ENCODE data around the gene PDZD2. TPM values are rescaled to one million over a fixed set of nuclear protein-coding genes. Genes with fewer than 3 reads are reported as not detected.

PDZD2 gene
- total and polyA plus RNA-seq, 2 donors (not counting 3 experiments of a cell fraction or from before 2014, with no cell fraction given), result 0.66 to 6.9 TPM

DNA sequence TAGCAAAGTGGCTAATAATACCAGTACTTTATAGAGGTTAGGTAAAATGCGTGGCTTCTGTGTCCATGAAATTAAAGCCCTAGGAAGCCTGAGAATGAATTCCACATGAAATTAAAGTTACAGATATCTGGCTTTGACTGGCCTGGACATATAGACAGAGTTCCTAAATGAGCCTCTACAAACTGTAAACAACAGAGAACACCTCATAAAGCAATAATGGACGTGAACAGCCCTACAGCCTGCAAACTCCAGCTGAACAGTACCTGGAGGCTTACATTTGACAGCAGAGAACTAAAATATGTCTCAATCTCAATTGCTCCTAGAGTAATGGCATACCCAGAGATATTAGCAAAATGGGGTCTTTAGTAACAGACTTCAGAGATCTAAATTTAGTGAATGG, 506.4 kb downstream of the PDZD2 start:
- ChIA-PET CTCF (interaction anchor here (1.1 to 1.3 kb wide), 3 partner anchors 8 to 87 kb away, joined by 3 read pairs; no protein-coding TSS in a partner anchor), POLR2A (no interaction called here)
- DNase-seq (ENCODE audit: low read depth, low spot score) (no peak), FAIRE-seq (no peak)
- Histone ChIP-seq H3K27ac (ENCODE audit: insufficient read depth, low read depth, low read length) (no peak overlapping the region), H3K9me3 (replicated peaks; ENCODE audit: control insufficient read depth, insufficient read depth, low read length) (no peaks in the 10 kb centered on the region), H3K27me3 (ENCODE audit: control insufficient read depth in 2 of 2, insufficient read depth in 2 of 2, low read length in 2 of 2) (no peaks in the 10 kb centered on the region), H3K9ac (replicated peaks; ENCODE audit: extremely low read depth, insufficient read depth, low read length) (no peak overlapping the region), H3K79me2 (ENCODE audit: control insufficient read depth, insufficient read depth, low read length) (peaks cover 77% of the 10 kb centered on the region), H2AFZ (ENCODE audit: low read depth, low read length) (no peak overlapping the region), H3K9me1 (replicated peaks; ENCODE audit: control insufficient read depth, extremely low read depth, insufficient read depth, low read length) (no peaks in the 10 kb centered on the region), H3K4me2 (ENCODE audit: insufficient read depth, low read length) (no peak overlapping the region), H3K36me3 (ENCODE audit: control insufficient read depth in 2 of 2, extremely low read depth in 1 of 2, insufficient read depth in 2 of 2, low read length in 2 of 2) (no peaks in the 10 kb centered on the region), H3K4me1 (ENCODE audit: control insufficient read depth, extremely low read depth, insufficient read depth, low read length) (no peaks in the 10 kb centered on the region), H3K4me3 (replicated peaks in 1 of 3; ENCODE audit: insufficient read depth in 1 of 3, low read depth in 1 of 3, low read length in 3 of 3) (no peak overlapping the region), H4K20me1 (replicated peaks; ENCODE audit: control insufficient read depth, extremely low read depth, insufficient read depth, low read length) (peaks cover 19% of the 10 kb centered on the region)
- TF ChIP-seq FOS (IDR thresholded peaks at IDR 0.05; ENCODE audit: borderline replicate concordance, insufficient read depth, low read length) (no peak), JUN (IDR thresholded peaks at IDR 0.05; ENCODE audit: borderline replicate concordance, insufficient read depth, insufficient read length, low read depth) (no peak), EZH2 (IDR thresholded peaks at IDR 0.05; ENCODE audit: borderline replicate concordance, low read depth, low read length, severe bottlenecking) (no peak), POLR2AphosphoS5 (IDR thresholded peaks at IDR 0.05; ENCODE audit: insufficient read depth, low read depth, low read length) (no peak), MYC (IDR thresholded peaks at IDR 0.05; ENCODE audit: low read depth, low read length) (no peak), POLR2A (IDR thresholded peaks at IDR 0.05; ENCODE audit: low read depth, low read length) (no peak)
- TF ChIP-seq, protein P1, sequence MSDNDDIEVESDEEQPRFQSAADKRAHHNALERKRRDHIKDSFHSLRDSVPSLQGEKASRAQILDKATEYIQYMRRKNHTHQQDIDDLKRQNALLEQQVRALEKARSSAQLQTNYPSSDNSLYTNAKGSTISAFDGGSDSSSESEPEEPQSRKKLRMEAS (IDR thresholded peaks at IDR 0.05; ENCODE audit: insufficient read depth, insufficient read length), result no peak
- TF ChIP-seq, protein P2, sequence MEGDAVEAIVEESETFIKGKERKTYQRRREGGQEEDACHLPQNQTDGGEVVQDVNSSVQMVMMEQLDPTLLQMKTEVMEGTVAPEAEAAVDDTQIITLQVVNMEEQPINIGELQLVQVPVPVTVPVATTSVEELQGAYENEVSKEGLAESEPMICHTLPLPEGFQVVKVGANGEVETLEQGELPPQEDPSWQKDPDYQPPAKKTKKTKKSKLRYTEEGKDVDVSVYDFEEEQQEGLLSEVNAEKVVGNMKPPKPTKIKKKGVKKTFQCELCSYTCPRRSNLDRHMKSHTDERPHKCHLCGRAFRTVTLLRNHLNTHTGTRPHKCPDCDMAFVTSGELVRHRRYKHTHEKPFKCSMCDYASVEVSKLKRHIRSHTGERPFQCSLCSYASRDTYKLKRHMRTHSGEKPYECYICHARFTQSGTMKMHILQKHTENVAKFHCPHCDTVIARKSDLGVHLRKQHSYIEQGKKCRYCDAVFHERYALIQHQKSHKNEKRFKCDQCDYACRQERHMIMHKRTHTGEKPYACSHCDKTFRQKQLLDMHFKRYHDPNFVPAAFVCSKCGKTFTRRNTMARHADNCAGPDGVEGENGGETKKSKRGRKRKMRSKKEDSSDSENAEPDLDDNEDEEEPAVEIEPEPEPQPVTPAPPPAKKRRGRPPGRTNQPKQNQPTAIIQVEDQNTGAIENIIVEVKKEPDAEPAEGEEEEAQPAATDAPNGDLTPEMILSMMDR (IDR thresholded peaks at IDR 0.05; ENCODE audit: extremely low read depth in 1 of 2, insufficient read depth in 1 of 2, low read depth in 1 of 2, low read length in 2 of 2), result no peak
- intact Hi-C loops (cut with micrococcal nuclease) (no loop called here), dilution Hi-C loops (cut with MboI; ENCODE audit: extremely low pct_ligation_motif_present, low sequenced_read_pairs) (no loop called here)
- BruUV-seq (replicated peaks), result no TSS peak

Measured in endothelial cell of umbilical vein (primary cell).